Measurements from ENCODE around the gene SENP7.

The SENP7 gene

GRCh38 chr3:101362406-101362805 lies 150.6 kb downstream of the SENP7 start:
- CTCF ChIA-PET: interaction anchor here (0.9 kb wide), 1 partner anchor 12 kb away, joined by 3 read pairs; no protein-coding TSS in a partner anchor
- no peak for TF ChIP-seq HDGF (IDR thresholded peaks at IDR 0.05; ENCODE audit: borderline replicate concordance)
- no peak for TF ChIP-seq CTBP1 (IDR thresholded peaks at IDR 0.05; ENCODE audit: borderline replicate concordance)
- no peak for TF ChIP-seq ELF4 (IDR thresholded peaks at IDR 0.05)
- no peak for TF ChIP-seq L3MBTL2 (conservative IDR thresholded peaks at IDR 0.05)
- TF ChIP-seq PKNOX1 (IDR thresholded peaks at IDR 0.05): peak; percentile 68
- no peak for TF ChIP-seq LEF1 (IDR thresholded peaks at IDR 0.05; ENCODE audit: borderline replicate concordance)
- no peak for TF ChIP-seq BHLHE40 (IDR thresholded peaks at IDR 0.05; ENCODE audit: borderline replicate concordance)
- POLR2A ChIA-PET: no interaction called here
- DNase-seq (ENCODE audit: extremely low spot score): no peak

GRCh38 chr3:101351829-101352228 lies 161.2 kb downstream of the SENP7 start:
- no peak for DNase-seq (ENCODE audit: extremely low spot score)
- POLR2A ChIA-PET: no interaction called here
- TF ChIP-seq ELF4 (IDR thresholded peaks at IDR 0.05) (no peak), L3MBTL2 (conservative IDR thresholded peaks at IDR 0.05) (no peak), HDGF (IDR thresholded peaks at IDR 0.05; ENCODE audit: borderline replicate concordance) (no peak), ZNF384 (IDR thresholded peaks at IDR 0.05) (no peak), TARDBP (IDR thresholded peaks at IDR 0.05) (no peak), CTBP1 (IDR thresholded peaks at IDR 0.05; ENCODE audit: borderline replicate concordance) (no peak), FOXM1 (IDR thresholded peaks at IDR 0.05; ENCODE audit: borderline replicate concordance) (no peak), ARNT (IDR thresholded peaks at IDR 0.05) (no peak), LEF1 (IDR thresholded peaks at IDR 0.05; ENCODE audit: borderline replicate concordance) (no peak), SP1 (IDR thresholded peaks at IDR 0.05) (no peak), PKNOX1 (IDR thresholded peaks at IDR 0.05) (no peak), FOXA1 (IDR thresholded peaks at IDR 0.05) (no peak), BHLHE40 (IDR thresholded peaks at IDR 0.05; ENCODE audit: borderline replicate concordance) (no peak), FOXK2 (IDR thresholded peaks at IDR 0.05) (no peak), NFRKB (IDR thresholded peaks at IDR 0.05) (no peak), SUZ12 (IDR thresholded peaks at IDR 0.05) (no peak)
- CTCF ChIA-PET: no interaction called here

GRCh38 chr3:101340591-101340990 lies 172.4 kb downstream of the SENP7 start:
- TF ChIP-seq ELF4 (IDR thresholded peaks at IDR 0.05): no peak
- TF ChIP-seq SUZ12 (IDR thresholded peaks at IDR 0.05): no peak
- TF ChIP-seq NFRKB (IDR thresholded peaks at IDR 0.05): no peak
- no peak for TF ChIP-seq FOXM1 (IDR thresholded peaks at IDR 0.05; ENCODE audit: borderline replicate concordance)
- no peak for TF ChIP-seq PKNOX1 (IDR thresholded peaks at IDR 0.05)
- no peak for TF ChIP-seq TARDBP (IDR thresholded peaks at IDR 0.05)
- TF ChIP-seq ARNT (IDR thresholded peaks at IDR 0.05): no peak
- no peak for TF ChIP-seq BHLHE40 (IDR thresholded peaks at IDR 0.05; ENCODE audit: borderline replicate concordance)
- TF ChIP-seq FOXK2 (IDR thresholded peaks at IDR 0.05): no peak
- TF ChIP-seq FOXA1 (IDR thresholded peaks at IDR 0.05): no peak
- no peak for TF ChIP-seq LEF1 (IDR thresholded peaks at IDR 0.05; ENCODE audit: borderline replicate concordance)
- no peak for TF ChIP-seq SP1 (IDR thresholded peaks at IDR 0.05)
- CTCF ChIA-PET: no interaction called here
- POLR2A ChIA-PET: no interaction called here
- no peak for DNase-seq (ENCODE audit: extremely low spot score)

- ChIA-PET CTCF (no interaction called here), POLR2A (no interaction called here)
- DNase-seq (ENCODE audit: extremely low spot score): no peak
- TF ChIP-seq FOXM1 (IDR thresholded peaks at IDR 0.05; ENCODE audit: borderline replicate concordance) (no peak), NFRKB (IDR thresholded peaks at IDR 0.05) (no peak), LEF1 (IDR thresholded peaks at IDR 0.05; ENCODE audit: borderline replicate concordance) (no peak), HDGF (IDR thresholded peaks at IDR 0.05; ENCODE audit: borderline replicate concordance) (no peak), FOXK2 (IDR thresholded peaks at IDR 0.05) (no peak), BHLHE40 (IDR thresholded peaks at IDR 0.05; ENCODE audit: borderline replicate concordance) (no peak), L3MBTL2 (conservative IDR thresholded peaks at IDR 0.05) (no peak), PKNOX1 (IDR thresholded peaks at IDR 0.05) (no peak), TARDBP (IDR thresholded peaks at IDR 0.05) (no peak), FOXA1 (IDR thresholded peaks at IDR 0.05) (no peak), ELF4 (IDR thresholded peaks at IDR 0.05) (no peak), CTBP1 (IDR thresholded peaks at IDR 0.05; ENCODE audit: borderline replicate concordance) (no peak), SP1 (IDR thresholded peaks at IDR 0.05) (no peak), ARNT (IDR thresholded peaks at IDR 0.05) (no peak), ZNF384 (IDR thresholded peaks at IDR 0.05) (no peak)
Measured at GRCh38 chr3:101333883-101334282, 179.1 kb downstream of the SENP7 start.

- ChIA-PET CTCF (no interaction called here), POLR2A (no interaction called here)
- DNase-seq (ENCODE audit: extremely low spot score): no peak
- no peak for TF ChIP-seq L3MBTL2 (conservative IDR thresholded peaks at IDR 0.05)
- TF ChIP-seq ELF4 (IDR thresholded peaks at IDR 0.05): no peak
- TF ChIP-seq TARDBP (IDR thresholded peaks at IDR 0.05): no peak
- TF ChIP-seq SUZ12 (IDR thresholded peaks at IDR 0.05): no peak
- no peak for TF ChIP-seq ARNT (IDR thresholded peaks at IDR 0.05)
- no peak for TF ChIP-seq ZNF384 (IDR thresholded peaks at IDR 0.05)
- no peak for TF ChIP-seq BHLHE40 (IDR thresholded peaks at IDR 0.05; ENCODE audit: borderline replicate concordance)
- no peak for TF ChIP-seq PKNOX1 (IDR thresholded peaks at IDR 0.05)
- no peak for TF ChIP-seq FOXA1 (IDR thresholded peaks at IDR 0.05)
Measured at GRCh38 chr3:101329016-101329673, 183.9 kb downstream of the SENP7 start.

Data from HEK293T (cell line).